Endothelial cell of umbilical vein (primary cell): ENCODE data around the gene KAT8. TPM values are rescaled to one million over a fixed set of nuclear protein-coding genes. Genes with fewer than 3 reads are reported as not detected.

Source experiments
- BruUV-seq: library from RNA; stranded (reverse); fragments of 400-500 nt; replicated peaks from 2 replicates; lab custom pipeline; 2021; lab: Mats Ljungman, UMichigan
- CTCF ChIA-PET: fragments of 300-600, 350-600 bp; sonication (Branson Sonifier 250); formaldehyde crosslinking; loops from one replicate; lab custom pipeline; 2021; ENCODE audit warnings: antibody characterized with exemption, inconsistent platforms; lab: Charles Lee
- POLR2A ChIA-PET: fragments of 300-600, 350-600 bp; sonication (Branson Sonifier 250); formaldehyde crosslinking; loops from one replicate; lab custom pipeline; 2021; ENCODE audit warnings: antibody characterized with exemption, inconsistent platforms; lab: Charles Lee
- DNase-seq: peaks from one replicate; pipeline ENCODE4 v3.0.0-alpha.2; 2011; ENCODE audit warnings: low read depth, low spot score
- FAIRE-seq: peaks from 2 replicates; lab custom pipeline; 2011; peaks lifted over from hg19 to GRCh38; lab: Jason Lieb, UNC
- H2AFZ ChIP-seq: 2 replicates; pipeline ENCODE4 v1.6.0; 2012; ENCODE audit warnings: low read depth, low read length, control low read depth, inconsistent platforms
- H3K27ac ChIP-seq: 2 replicates; pipeline ENCODE4 v1.5.1; 2011; ENCODE audit warnings: low read depth, mild to moderate bottlenecking, control low read depth, low read length, moderate library complexity; ENCODE audit not compliant: insufficient read depth
- H3K27me3 ChIP-seq, 2 experiments: 2 replicates each; pipeline versions ENCODE4 v1.6.0 to v1.6.1; 2011; ENCODE audit warnings: low read length in 2 of 2, mixed read lengths in 1 of 2; ENCODE audit not compliant: control insufficient read depth in 2 of 2, insufficient read depth in 2 of 2
- H3K36me3 ChIP-seq, 2 experiments: 2 replicates in 1 of 2; 3 replicates in 1 of 2; pipeline ENCODE4 v1.5.1; 2011; ENCODE audit warnings: low read length in 2 of 2, mild to moderate bottlenecking in 1 of 2, moderate library complexity in 1 of 2; ENCODE audit not compliant: control insufficient read depth in 2 of 2, insufficient read depth in 2 of 2; ENCODE audit errors: extremely low read depth in 1 of 2
- H3K4me1 ChIP-seq: 3 replicates; pipeline ENCODE4 v1.5.1; 2011; ENCODE audit warnings: mild to moderate bottlenecking, low read length; ENCODE audit not compliant: control insufficient read depth, insufficient read depth; ENCODE audit errors: extremely low read depth
- H3K4me2 ChIP-seq: 2 replicates; pipeline ENCODE4 v1.6.1; 2011; ENCODE audit warnings: low read length, control low read depth, mixed read lengths; ENCODE audit not compliant: insufficient read depth
- H3K4me3 ChIP-seq, 3 experiments: fragments of 200-600 bp in 1 of 3; sonication (generic), shearing (Covaris generic) in 1 of 3; replicated peaks in 1 of 3; 2 replicates each; pipeline ENCODE4 v1.5.1; 2011 to 2016; ENCODE audit warnings: control low read depth in 3 of 3, low read length in 3 of 3, mild to moderate bottlenecking in 2 of 3, inconsistent platforms in 1 of 3, low read depth in 1 of 3, moderate library complexity in 1 of 3; ENCODE audit not compliant: insufficient read depth in 1 of 3
- H3K79me2 ChIP-seq: 2 replicates; pipeline ENCODE4 v1.6.0; 2012; ENCODE audit warnings: low read length, inconsistent platforms; ENCODE audit not compliant: control insufficient read depth, insufficient read depth
- H3K9ac ChIP-seq: replicated peaks from 2 replicates; pipeline ENCODE3; 2011; ENCODE audit warnings: low read length, control low read depth; ENCODE audit not compliant: insufficient read depth; ENCODE audit errors: extremely low read depth
- H3K9me1 ChIP-seq: replicated peaks from 3 replicates; pipeline ENCODE4 v1.6.0; 2011; ENCODE audit warnings: mild to moderate bottlenecking, low read length; ENCODE audit not compliant: control insufficient read depth, insufficient read depth; ENCODE audit errors: extremely low read depth
- H3K9me3 ChIP-seq: replicated peaks from 2 replicates; pipeline ENCODE4 v1.5.1; 2012; ENCODE audit warnings: low read length, inconsistent platforms; ENCODE audit not compliant: control insufficient read depth, insufficient read depth
- H4K20me1 ChIP-seq: replicated peaks from 2 replicates; pipeline ENCODE3; 2011; ENCODE audit warnings: mild to moderate bottlenecking, low read length; ENCODE audit not compliant: control insufficient read depth, insufficient read depth; ENCODE audit errors: extremely low read depth
- CTCF ChIP-seq, 2 donors: IDR thresholded peaks; 1 replicate in 1 of 2; 2 replicates in 1 of 2; pipeline ENCODE4 v1.5.1; 2011; ENCODE audit warnings: low read length in 2 of 2, mild to moderate bottlenecking in 2 of 2, moderate library complexity in 2 of 2, control low read depth in 1 of 2, inconsistent platforms in 1 of 2, low read depth in 1 of 2; ENCODE audit not compliant: insufficient read depth in 1 of 2; ENCODE audit errors: extremely low read depth in 1 of 2
- EZH2 ChIP-seq: IDR thresholded peaks from 2 replicates; pipeline ENCODE4 v1.6.1; 2012; ENCODE audit warnings: borderline replicate concordance, low read depth, mild to moderate bottlenecking, moderate library complexity, low read length, inconsistent platforms; ENCODE audit not compliant: severe bottlenecking
- FOS ChIP-seq: IDR thresholded peaks from 2 replicates; pipeline ENCODE4 v1.6.1; 2011; ENCODE audit warnings: mild to moderate bottlenecking, low read length, moderate library complexity, borderline replicate concordance; ENCODE audit not compliant: insufficient read depth
- GATA2 ChIP-seq: IDR thresholded peaks from 2 replicates; pipeline ENCODE4 v1.7.0; 2011; ENCODE audit warnings: low read depth, mild to moderate bottlenecking, moderate library complexity, mixed read lengths, low read length; ENCODE audit not compliant: insufficient read length, insufficient read depth
- JUN ChIP-seq: IDR thresholded peaks from 2 replicates; pipeline ENCODE4 v1.6.1; 2011; ENCODE audit warnings: borderline replicate concordance, low read depth; ENCODE audit not compliant: insufficient read length, insufficient read depth
- MAX ChIP-seq: IDR thresholded peaks from 2 replicates; pipeline ENCODE4 v1.6.1; 2011; ENCODE audit not compliant: insufficient read depth, insufficient read length
- MYC ChIP-seq: IDR thresholded peaks from one replicate; pipeline ENCODE4 v1.6.1; 2011; ENCODE audit warnings: mild to moderate bottlenecking, low read depth, low read length
- POLR2A ChIP-seq: IDR thresholded peaks from 2 replicates; pipeline ENCODE4 v1.6.1; 2012; ENCODE audit warnings: low read depth, mild to moderate bottlenecking, control low read depth, low read length
- POLR2AphosphoS5 ChIP-seq: IDR thresholded peaks from 2 replicates; pipeline ENCODE4 v1.6.1; 2012; ENCODE audit warnings: low read depth, mild to moderate bottlenecking, control low read depth, low read length, moderate library complexity; ENCODE audit not compliant: insufficient read depth
- dilution Hi-C: fragments of 300-500 bp; cut with MboI; formaldehyde crosslinking; loops from one replicate; pipeline ENCODE4 v1.15.0; 2019; ENCODE audit warnings: low sequenced_read_pairs; ENCODE audit not compliant: extremely low pct_ligation_motif_present
- intact Hi-C: fragments of 100-400 bp; cut with micrococcal nuclease; formaldehyde crosslinking; loops from one replicate; pipeline ENCODE4 v1.10.0; 2022
- polyA plus RNA-seq, 4 experiments: library from polyadenylated mRNA; depleted of rRNA in 3 of 4; stranded (reverse) in 3 of 4; unstranded in 1 of 4; fragments of >200 nt; gene quantifications; 2 replicates each; pipeline versions ENCODE4 v1.2.1 to v1.2.3, GENCODE V29; 2011 to 2012; ENCODE audit warnings: missing spikeins in 1 of 4
- total RNA-seq: library from RNA; stranded (reverse); gene quantifications from 2 replicates; pipeline ENCODE4 v1.2.3, GENCODE V29; 2021

Gene KAT8
- total and polyA plus RNA-seq, 2 donors (not counting 3 experiments of a cell fraction or from before 2014, with no cell fraction given) = 30.7 to 42.8 TPM

- intact Hi-C loops = no loop called here
- H3K4me3 ChIP-seq = no peak overlapping the region
- peaks cover 12% of the 10 kb centered on the region for H3K4me1 ChIP-seq
- no TSS peak for BruUV-seq
- POLR2A ChIA-PET = no interaction called here
- dilution Hi-C loops = no loop called here
- no peaks in the 10 kb centered on the region for H3K27me3 ChIP-seq
- peaks cover 10 to 31% of the 10 kb centered on the region in 2 experiments for H3K36me3 ChIP-seq
- TF ChIP-seq EZH2 (no peak), MAX (no peak), FOS (no peak), JUN (no peak), CTCF (IDR thresholded peaks at IDR 0.05; ENCODE audit: extremely low read depth in 1 of 2, insufficient read depth in 1 of 2, low read depth in 1 of 2, low read length in 2 of 2) (no peak), MYC (no peak), POLR2AphosphoS5 (no peak), POLR2A (no peak), GATA2 (no peak)
- no peaks in the 10 kb centered on the region for H4K20me1 ChIP-seq
- H3K9me3 ChIP-seq = no peaks in the 10 kb centered on the region
- no peak overlapping the region for H3K9ac ChIP-seq
- DNase-seq (no peak), FAIRE-seq (no peak)
- H3K79me2 ChIP-seq = peaks cover 11% of the 10 kb centered on the region
- CTCF ChIA-PET = interaction anchor here (1.7 kb wide), 1 partner anchor 32 kb away, joined by 5 read pairs; no protein-coding TSS in a partner anchor
- no peak overlapping the region for H3K4me2 ChIP-seq
- H3K9me1 ChIP-seq = no peaks in the 10 kb centered on the region
- no peak overlapping the region for H3K27ac ChIP-seq
- H2AFZ ChIP-seq = no peak overlapping the region
These were observed 7.1 kb upstream of the KAT8 start for GRCh38 chr16:31110106-31111034.
